CD4-positive, alpha-beta T cell treated with Interleukin-6 for 4 hours (primary cell): ENCODE results near the gene FHAD1.

ENCODE experiments used
- DNase-seq: peaks from one replicate; pipeline ENCODE4 v3.0.0-alpha.2; 2020; ENCODE audit warnings: mixed read lengths

FHAD1 gene

GRCh38 chr1:15249081-15249480 lies 2.1 kb downstream of the FHAD1 start:
- peak; percentile 39 for DNase-seq

GRCh38 chr1:15251857-15252835 lies 5.1 kb downstream of the FHAD1 start:
- DNase-seq, result no peak

- no peak for DNase-seq
Observed at GRCh38 chr1:15254559-15254958, 7.5 kb downstream of the FHAD1 start.

- no peak for DNase-seq
Observed at GRCh38 chr1:15255582-15256149, 8.6 kb downstream of the FHAD1 start.

GRCh38 chr1:15256584-15256983 lies 9.6 kb downstream of the FHAD1 start:
- DNase-seq, result no peak

- no peak for DNase-seq
Observed at GRCh38 chr1:15257309-15257708, 10.3 kb downstream of the FHAD1 start.

- DNase-seq, result no peak
Observed at GRCh38 chr1:15258833-15259621, 12.0 kb downstream of the FHAD1 start.

GRCh38 chr1:15259622-15260007 lies 12.6 kb downstream of the FHAD1 start:
- DNase-seq, result no peak

- no peak for DNase-seq
Observed at GRCh38 chr1:15260418-15261154, 13.6 kb downstream of the FHAD1 start.

- DNase-seq, result no peak
Observed at GRCh38 chr1:15261155-15262002, 14.4 kb downstream of the FHAD1 start.

- no peak for DNase-seq
Observed at GRCh38 chr1:15262003-15262377, 15.0 kb downstream of the FHAD1 start.

- DNase-seq, result no peak
Observed at GRCh38 chr1:15262706-15263105, 15.7 kb downstream of the FHAD1 start.

- no peak for DNase-seq
Observed at GRCh38 chr1:15264769-15265168, 17.7 kb downstream of the FHAD1 start.

- DNase-seq, result no peak
Observed at GRCh38 chr1:15271196-15271595, 24.2 kb downstream of the FHAD1 start.

- DNase-seq, result peak; percentile 10
Observed at GRCh38 chr1:15272009-15272781, 25.2 kb downstream of the FHAD1 start.

- DNase-seq, result no peak
Observed at GRCh38 chr1:15272782-15273127, 25.7 kb downstream of the FHAD1 start.

GRCh38 chr1:15273274-15273673 lies 26.3 kb downstream of the FHAD1 start:
- DNase-seq, result no peak

GRCh38 chr1:15275921-15276683 lies 29.1 kb downstream of the FHAD1 start:
- no peak for DNase-seq

GRCh38 chr1:15276691-15277446 lies 29.8 kb downstream of the FHAD1 start:
- no peak for DNase-seq

- no peak for DNase-seq
Observed at GRCh38 chr1:15277447-15277838, 30.4 kb downstream of the FHAD1 start.
